ENCODE measurements around the gene NAP1L4. TPM values are rescaled to one million over a fixed set of nuclear protein-coding genes. Genes with fewer than 3 reads are reported as not detected.

NAP1L4 gene
- total and polyA plus RNA-seq, 2 of the 8 experiments (the other 6 are each of a cell fraction or from before 2014, with no cell fraction given), result 75.8 to 194 TPM

DNA sequence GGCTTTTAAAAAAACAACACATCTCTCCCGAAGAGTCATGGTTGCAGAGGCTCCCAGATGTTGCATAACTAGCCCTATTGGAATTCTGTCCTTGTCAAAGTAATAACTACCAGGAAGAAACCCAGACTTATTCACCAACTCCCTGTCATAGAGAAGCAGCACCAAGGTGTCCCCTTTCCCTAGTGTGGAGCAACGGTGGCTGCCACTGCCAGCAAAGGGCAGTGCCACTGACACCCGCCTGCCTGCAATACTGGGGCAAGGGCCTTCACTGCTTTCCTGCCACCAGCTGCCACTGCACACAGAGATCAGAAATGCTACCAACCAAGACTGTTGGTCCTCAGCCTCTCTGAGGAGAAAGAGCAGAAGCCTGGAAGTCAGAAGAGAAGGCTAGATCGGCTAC, 27.3 kb downstream of the NAP1L4 start:
- no peak overlapping the region for H4K91ac ChIP-seq (replicated peaks; ENCODE audit: insufficient read length, low read length)
- no peaks in the 10 kb centered on the region for H3K9me3 ChIP-seq (ENCODE audit: insufficient read depth in 2 of 2, low read depth in 1 of 2, low read length in 1 of 2)
- H3K79me1 ChIP-seq (ENCODE audit: low read depth, low read length), result peaks cover 9% of the 10 kb centered on the region; the same call in 1 of the 2 replicates
- ChIA-PET CTCF (ENCODE audit: partially characterized antibody) (interaction anchor here (4.7 kb wide), 1 partner anchor 10 kb away, joined by 19 read pairs; no protein-coding TSS in a partner anchor), POLR2A (ENCODE audit: partially characterized antibody) (no interaction called here)
- H3K27ac ChIP-seq (ENCODE audit: low read depth, low read length), result no peak overlapping the region
- TF ChIP-seq RXRA (IDR thresholded peaks at IDR 0.05; ENCODE audit: insufficient read depth, low read depth, low read length) (no peak), SIN3A (conservative IDR thresholded peaks at IDR 0.05 in 1 of 2, IDR thresholded peaks at IDR 0.05 in 1 of 2; ENCODE audit: low read depth in 1 of 2, low read length in 2 of 2) (no peak), JUN (IDR thresholded peaks at IDR 0.05; ENCODE audit: low read depth, low read length) (no peak), HDAC6 (IDR thresholded peaks at IDR 0.05; ENCODE audit: low read depth, low read length) (no peak), BACH1 (IDR thresholded peaks at IDR 0.05; ENCODE audit: low read length) (no peak)
- H2AK5ac ChIP-seq (ENCODE audit: low read depth, low read length), result no peak overlapping the region
- H4K5ac ChIP-seq (ENCODE audit: insufficient read length, low read depth, low read length), result no peak overlapping the region
- H3K4ac ChIP-seq (replicated peaks; ENCODE audit: insufficient read length, low read depth, low read length), result no peak overlapping the region
- no peak for FAIRE-seq
- H3K4me3 ChIP-seq (ENCODE audit: extremely low read depth in 1 of 4, insufficient read depth in 2 of 4, low read depth in 3 of 4, low read length in 4 of 4), result no peak overlapping the region
- peaks cover 35 to 79% (median 61%) of the 10 kb centered on the region in 4 experiments for H3K36me3 ChIP-seq (ENCODE audit: control insufficient read depth in 2 of 4, insufficient read depth in 4 of 4, low read length in 3 of 4)
- H3K23ac ChIP-seq (ENCODE audit: insufficient read length), result no peak overlapping the region
- H4K20me1 ChIP-seq (replicated peaks in 1 of 2; ENCODE audit: control insufficient read depth in 1 of 2, insufficient read depth in 2 of 2, low read length in 2 of 2), result peaks cover 26 to 32% of the 10 kb centered on the region in 2 experiments
- no peak overlapping the region for H2BK20ac ChIP-seq (ENCODE audit: low read length)
- H3K4me2 ChIP-seq (ENCODE audit: insufficient read depth in 1 of 2, low read depth in 2 of 2, low read length in 2 of 2), result no peak overlapping the region
- no peak overlapping the region for H2BK120ac ChIP-seq (replicated peaks; ENCODE audit: low read depth, low read length)
- H4K8ac ChIP-seq (ENCODE audit: extremely low read depth, insufficient read depth, low read length), result no peak overlapping the region
- H3K14ac ChIP-seq (ENCODE audit: insufficient read length), result no peak overlapping the region
- no peak overlapping the region for H3K9ac ChIP-seq (replicated peaks in 1 of 4; ENCODE audit: extremely low read depth in 1 of 4, low read depth in 3 of 4, low read length in 3 of 4)
- DNase-seq (ENCODE audit: low read depth in 1 of 2, low spot score in 2 of 2), result no peak
- H3K79me2 ChIP-seq (ENCODE audit: control insufficient read depth in 1 of 2, insufficient read depth in 2 of 2, low read length in 2 of 2), result peaks cover 3 to 45% of the 10 kb centered on the region in 2 experiments; a peak in 3 of 4 replicates
- no peak overlapping the region for H2BK12ac ChIP-seq (ENCODE audit: low read depth, low read length)
- no peak overlapping the region for H2AFZ ChIP-seq (ENCODE audit: low read length)
- H3K18ac ChIP-seq (ENCODE audit: extremely low read depth, low read length), result no peak overlapping the region
- H2BK5ac ChIP-seq (ENCODE audit: low read depth, low read length), result no peak overlapping the region
- no peak overlapping the region for H2BK15ac ChIP-seq (ENCODE audit: low read length)
- no peaks in the 10 kb centered on the region for H3K23me2 ChIP-seq (ENCODE audit: low read depth, low read length)
- WGBS, 2 experiments (ENCODE audit: extremely low coverage in 1 of 2, insufficient coverage in 1 of 2, insufficient read length in 1 of 2, insufficient replicate concordance in 2 of 2, low coverage in 1 of 2, low lambda C conversion rate in 2 of 2, missing lambda C conversion rate in 1 of 2), result 99% methylated on average over 4 of the region's 4 CpGs; no CpG with 5 or more reads in 1 of the 2 experiments
- H3K4me1 ChIP-seq (replicated peaks in 1 of 4; ENCODE audit: control insufficient read depth in 3 of 4, insufficient read depth in 4 of 4, low read length in 3 of 4), result peaks cover 0 to 5% (median 3%) of the 10 kb centered on the region in 4 experiments; a peak in 6 of 7 replicates
- H3K27me3 ChIP-seq (replicated peaks in 1 of 4; ENCODE audit: control insufficient read depth in 3 of 4, extremely low read depth in 1 of 4, insufficient read depth in 3 of 4, low read length in 3 of 4), result no peaks in the 10 kb centered on the region
- no peak overlapping the region for H3K56ac ChIP-seq (replicated peaks; ENCODE audit: insufficient read length, low read depth, low read length)

All from H1 (cell line).